Peyer's patch (tissue), 4 donors: ENCODE data around the gene KPRP. TPM values are rescaled to one million over a fixed set of nuclear protein-coding genes. Genes with fewer than 3 reads are reported as not detected.

Experiments
- DNase-seq, 3 donors: peaks; one replicate each; pipeline ENCODE4 v3.0.0-alpha.2; 2017 to 2019
- H3K27ac ChIP-seq, 4 donors: fragments of 200-600 bp; sonication (generic); one replicate each; pipeline ENCODE4 v1.5.1; 2016 to 2019
- H3K27me3 ChIP-seq, 2 donors: fragments of 200-600 bp; sonication (generic); one replicate each; pipeline ENCODE4 v1.5.1; 2019
- H3K36me3 ChIP-seq, 3 donors: fragments of 200-600 bp; sonication (generic); one replicate each; pipeline ENCODE4 v1.5.1; 2016 to 2019
- H3K4me1 ChIP-seq, 4 donors: fragments of 200-600 bp; sonication (generic); one replicate each; pipeline ENCODE4 v1.5.1; 2016 to 2019
- H3K4me3 ChIP-seq, 4 donors: fragments of 200-600 bp; sonication (generic); 1 replicate in 3 of 4; 2 replicates in 1 of 4; pipeline ENCODE4 v1.5.1; 2016 to 2019; ENCODE audit warnings: mild to moderate bottlenecking in 1 of 4
- H3K9me3 ChIP-seq, 4 donors: fragments of 200-600 bp; sonication (generic); one replicate each; pipeline ENCODE4 v1.5.1; 2016 to 2019; ENCODE audit warnings: mild to moderate bottlenecking in 1 of 4
- CTCF ChIP-seq, 6 experiments: fragments of 450-650 bp in 4 of 6; fragments of 200-600 bp in 2 of 6; sonication (generic) in 1 of 6; IDR thresholded peaks; one replicate each; pipeline ENCODE4 v1.5.1; 2017 to 2019; ENCODE audit warnings: antibody characterized with exemption in 6 of 6, mild to moderate bottlenecking in 3 of 6, moderate library complexity in 1 of 6
- POLR2A ChIP-seq, 2 donors: fragments of 450-650 bp; IDR thresholded peaks; one replicate each; pipeline ENCODE4 v1.5.1; 2017; ENCODE audit warnings: antibody characterized with exemption in 2 of 2, mild to moderate bottlenecking in 2 of 2, moderate library complexity in 2 of 2
- total RNA-seq, 4 donors: library from RNA; depleted of rRNA; stranded (reverse); fragments of >200 nt; gene quantifications; one replicate each; pipeline ENCODE4 v1.1.0, GENCODE V29; 2016

KPRP gene
- total RNA-seq, 4 donors from 2014 or later: not detected

GRCh38 chr1:152737997-152738396 lies 19.8 kb upstream of the KPRP start:
- DNase-seq: no peak
- no peaks in the 10 kb centered on the region for H3K9me3 ChIP-seq
- H3K4me1 ChIP-seq: no peaks in the 10 kb centered on the region
- H3K27ac ChIP-seq: no peak overlapping the region
- no peak for TF ChIP-seq CTCF (IDR thresholded peaks at IDR 0.05)
- TF ChIP-seq POLR2A (IDR thresholded peaks at IDR 0.05): no peak
- no peaks in the 10 kb centered on the region for H3K27me3 ChIP-seq
- H3K4me3 ChIP-seq: no peak overlapping the region
- H3K36me3 ChIP-seq: no peaks in the 10 kb centered on the region

- TF ChIP-seq CTCF (IDR thresholded peaks at IDR 0.05) (no peak), POLR2A (IDR thresholded peaks at IDR 0.05) (no peak)
- H3K36me3 ChIP-seq: no peaks in the 10 kb centered on the region
- no peaks in the 10 kb centered on the region for H3K4me1 ChIP-seq
- DNase-seq: no peak
- H3K4me3 ChIP-seq: no peak overlapping the region
- no peaks in the 10 kb centered on the region for H3K27me3 ChIP-seq
- H3K9me3 ChIP-seq: no peaks in the 10 kb centered on the region
- no peak overlapping the region for H3K27ac ChIP-seq
Measured at GRCh38 chr1:152739841-152740240, 18.0 kb upstream of the KPRP start.

GRCh38 chr1:152741656-152742055 lies 16.2 kb upstream of the KPRP start:
- Histone ChIP-seq H3K4me3 (no peak overlapping the region), H3K27me3 (no peaks in the 10 kb centered on the region), H3K36me3 (no peaks in the 10 kb centered on the region), H3K27ac (no peak overlapping the region), H3K9me3 (no peaks in the 10 kb centered on the region), H3K4me1 (no peaks in the 10 kb centered on the region)
- TF ChIP-seq POLR2A (IDR thresholded peaks at IDR 0.05): no peak
- TF ChIP-seq CTCF (IDR thresholded peaks at IDR 0.05): no peak
- no peak for DNase-seq

- H3K4me3 ChIP-seq: no peak overlapping the region
- H3K9me3 ChIP-seq: no peaks in the 10 kb centered on the region
- H3K27ac ChIP-seq: no peak overlapping the region
- no peak for DNase-seq
- TF ChIP-seq POLR2A (IDR thresholded peaks at IDR 0.05) (no peak), CTCF (IDR thresholded peaks at IDR 0.05) (no peak)
- no peaks in the 10 kb centered on the region for H3K27me3 ChIP-seq
- no peaks in the 10 kb centered on the region for H3K36me3 ChIP-seq
- H3K4me1 ChIP-seq: no peaks in the 10 kb centered on the region
Measured at GRCh38 chr1:152743371-152744145, 14.3 kb upstream of the KPRP start.

- H3K4me1 ChIP-seq: no peaks in the 10 kb centered on the region
- DNase-seq: no peak
- no peaks in the 10 kb centered on the region for H3K9me3 ChIP-seq
- H3K27ac ChIP-seq: no peak overlapping the region
- no peaks in the 10 kb centered on the region for H3K27me3 ChIP-seq
- TF ChIP-seq POLR2A (IDR thresholded peaks at IDR 0.05) (no peak), CTCF (IDR thresholded peaks at IDR 0.05) (no peak)
- H3K36me3 ChIP-seq: no peaks in the 10 kb centered on the region
- H3K4me3 ChIP-seq: no peak overlapping the region
Measured at GRCh38 chr1:152745289-152745704, 12.5 kb upstream of the KPRP start.
